Activated naive CD4-positive, alpha-beta T cell (primary cell): Measurements from ENCODE around the gene CCDC149.

ENCODE experiments used
- DNase-seq, 4 experiments: peaks; one replicate each; lab custom pipeline; 2025; lab: John Stamatoyannopoulos, UW

Gene CCDC149

GRCh38 chr4:24912252-24913118, at the start of gene CCDC149:
TSS of gene CCDC149 (minus strand) at chr4:24913042. CDS start at chr4:24912864, 178 bp downstream.
- DNase-seq, result no peak

- no peak for DNase-seq
Measured at GRCh38 chr4:24957886-24958285, 45.0 kb upstream of the CCDC149 start.

- no peak for DNase-seq
Measured at GRCh38 chr4:24956763-24957162, 43.9 kb upstream of the CCDC149 start.

GRCh38 chr4:24956091-24956490, 43.2 kb upstream of the CCDC149 start:
- no peak for DNase-seq

GRCh38 chr4:24952667-24953066, 39.8 kb upstream of the CCDC149 start:
- DNase-seq, result no peak

- DNase-seq, result no peak
Measured at GRCh38 chr4:24949970-24950369, 37.1 kb upstream of the CCDC149 start.

- no peak for DNase-seq
Measured at GRCh38 chr4:24937917-24938281, 25.1 kb upstream of the CCDC149 start.

- no peak for DNase-seq
Measured at GRCh38 chr4:24937176-24937916, 24.5 kb upstream of the CCDC149 start.

GRCh38 chr4:24935856-24936255, 23.0 kb upstream of the CCDC149 start:
- DNase-seq, result no peak

GRCh38 chr4:24934311-24934710, 21.5 kb upstream of the CCDC149 start:
- DNase-seq, result no peak

- DNase-seq, result no peak
Measured at GRCh38 chr4:24933684-24934275, 20.9 kb upstream of the CCDC149 start.

- DNase-seq, result no peak
Measured at GRCh38 chr4:24932515-24933225, 19.8 kb upstream of the CCDC149 start.

GRCh38 chr4:24930151-24930550, 17.3 kb upstream of the CCDC149 start:
- DNase-seq, result no peak

GRCh38 chr4:24928708-24929107, 15.9 kb upstream of the CCDC149 start:
- no peak for DNase-seq

- no peak for DNase-seq
Measured at GRCh38 chr4:24927049-24927448, 14.2 kb upstream of the CCDC149 start.

- no peak for DNase-seq
Measured at GRCh38 chr4:24924309-24924781, 11.5 kb upstream of the CCDC149 start.

GRCh38 chr4:24923550-24923949, 10.7 kb upstream of the CCDC149 start:
- no peak for DNase-seq

GRCh38 chr4:24923002-24923401, 10.2 kb upstream of the CCDC149 start:
- no peak for DNase-seq

- no peak for DNase-seq
Measured at GRCh38 chr4:24922416-24922815, 9.6 kb upstream of the CCDC149 start.

GRCh38 chr4:24921491-24921890, 8.6 kb upstream of the CCDC149 start:
- no peak for DNase-seq

- DNase-seq, result no peak
Measured at GRCh38 chr4:24920008-24920407, 7.2 kb upstream of the CCDC149 start.
